Esophagus muscularis mucosa (tissue), 4 donors: ENCODE data around the gene MAD1L1. TPM values are rescaled to one million over a fixed set of nuclear protein-coding genes. Genes with fewer than 3 reads are reported as not detected.
"Not testable (repeated sequence)": the region's sequence is repeated elsewhere in the genome, so short reads cannot be mapped to it uniquely, and the experiment has no call there.

ENCODE experiments used
- DNase-seq: peaks from one replicate; pipeline ENCODE4 v3.0.0-alpha.2; 2017; ENCODE audit errors: extremely low spot score
- H3K27ac ChIP-seq, 4 donors: fragments of 200-600 bp; sonication (generic); replicated peaks in 1 of 4; 1 replicate in 3 of 4; 2 replicates in 1 of 4; pipeline ENCODE4 v1.5.1; 2016 to 2019; ENCODE audit warnings: mild to moderate bottlenecking in 1 of 4
- H3K27me3 ChIP-seq, 4 donors: fragments of 200-600 bp; sonication (generic); one replicate each; pipeline versions ENCODE4 v1.5.1 to v1.6.0; 2016 to 2019
- H3K36me3 ChIP-seq, 4 donors: fragments of 200-600 bp; sonication (generic); one replicate each; pipeline ENCODE4 v1.5.1; 2016 to 2019
- H3K4me1 ChIP-seq, 4 donors: fragments of 200-600 bp; sonication (generic); one replicate each; pipeline ENCODE4 v1.5.1; 2016 to 2019
- H3K4me3 ChIP-seq, 4 donors: fragments of 200-600 bp; sonication (generic); 1 replicate in 2 of 4; 2 replicates in 2 of 4; pipeline ENCODE4 v1.5.1; 2016 to 2019; ENCODE audit warnings: mild to moderate bottlenecking in 4 of 4, moderate library complexity in 1 of 4
- H3K9me3 ChIP-seq, 4 donors: fragments of 200-600 bp; sonication (generic); 1 replicate in 3 of 4; 2 replicates in 1 of 4; pipeline ENCODE4 v1.5.1; 2016 to 2019
- EP300 ChIP-seq: sonication (generic); formaldehyde crosslinking; IDR thresholded peaks from one replicate; pipeline ENCODE4 v1.6.1; 2017; ENCODE audit warnings: antibody characterized with exemption
- POLR2A ChIP-seq: fragments of 450-650 bp; IDR thresholded peaks from one replicate; pipeline ENCODE4 v1.6.1; 2017; ENCODE audit warnings: antibody characterized with exemption, moderate library complexity, mild to moderate bottlenecking, low read depth
- POLR2AphosphoS5 ChIP-seq, 2 donors: sonication (generic); formaldehyde crosslinking; IDR thresholded peaks; one replicate each; pipeline ENCODE4 v1.6.1; 2017; ENCODE audit warnings: antibody characterized with exemption in 2 of 2
- WGBS: methylation state at CpG from one replicate; pipeline ENCODE4 v1.1.5; 2018; 5-methylcytosine and 5-hydroxymethylcytosine counted together
- intact Hi-C: fragments of 100-400 bp; cut with DNase I; formaldehyde crosslinking; loops from one replicate; pipeline ENCODE4 v1.15.1; 2023
- total RNA-seq, 4 donors: library from RNA; depleted of rRNA; stranded (reverse); fragments of >200 nt; gene quantifications; one replicate each; pipeline versions ENCODE4 v1.1.0 to v1.2.1, GENCODE V29; 2016
- TF ChIP-seq, protein P1 (sequence below), 3 experiments: fragments of 200-600 bp in 2 of 3; fragments of 450-650 bp in 1 of 3; sonication (generic) in 2 of 3; IDR thresholded peaks; one replicate each; pipeline ENCODE4 v1.5.1; 2017 to 2019; ENCODE audit warnings: antibody characterized with exemption in 3 of 3, mild to moderate bottlenecking in 2 of 3, moderate library complexity in 1 of 3

Gene MAD1L1
- total RNA-seq, 4 donors from 2014 or later = 22.2 to 33.1 (median 29.5) TPM

DNA sequence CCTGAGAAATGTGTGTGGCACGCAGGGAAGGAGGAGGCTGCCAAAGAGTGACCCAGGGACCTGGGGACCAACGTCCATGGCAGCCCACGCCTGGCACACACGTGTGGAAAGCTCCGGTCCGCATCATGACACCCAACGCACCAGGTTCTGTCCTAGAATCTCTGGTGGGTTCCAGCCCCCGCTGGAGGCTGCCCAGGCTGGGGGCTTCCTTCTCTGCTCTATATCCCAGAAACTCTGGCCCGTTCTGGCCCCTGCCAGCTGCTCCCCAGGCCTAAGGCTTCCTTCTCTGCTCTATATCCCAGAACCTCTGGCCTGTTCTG, 300.8 kb downstream of the MAD1L1 start:
- Histone ChIP-seq H3K4me3 (no peak overlapping the region), H3K4me1 (no peaks in the 10 kb centered on the region), H3K36me3 (peaks cover 0 to 16% (median 13%) of the 10 kb centered on the region in 4 donors), H3K9me3 (no peaks in the 10 kb centered on the region), H3K27me3 (no peaks in the 10 kb centered on the region), H3K27ac (no peak overlapping the region)
- TF ChIP-seq, protein P1, sequence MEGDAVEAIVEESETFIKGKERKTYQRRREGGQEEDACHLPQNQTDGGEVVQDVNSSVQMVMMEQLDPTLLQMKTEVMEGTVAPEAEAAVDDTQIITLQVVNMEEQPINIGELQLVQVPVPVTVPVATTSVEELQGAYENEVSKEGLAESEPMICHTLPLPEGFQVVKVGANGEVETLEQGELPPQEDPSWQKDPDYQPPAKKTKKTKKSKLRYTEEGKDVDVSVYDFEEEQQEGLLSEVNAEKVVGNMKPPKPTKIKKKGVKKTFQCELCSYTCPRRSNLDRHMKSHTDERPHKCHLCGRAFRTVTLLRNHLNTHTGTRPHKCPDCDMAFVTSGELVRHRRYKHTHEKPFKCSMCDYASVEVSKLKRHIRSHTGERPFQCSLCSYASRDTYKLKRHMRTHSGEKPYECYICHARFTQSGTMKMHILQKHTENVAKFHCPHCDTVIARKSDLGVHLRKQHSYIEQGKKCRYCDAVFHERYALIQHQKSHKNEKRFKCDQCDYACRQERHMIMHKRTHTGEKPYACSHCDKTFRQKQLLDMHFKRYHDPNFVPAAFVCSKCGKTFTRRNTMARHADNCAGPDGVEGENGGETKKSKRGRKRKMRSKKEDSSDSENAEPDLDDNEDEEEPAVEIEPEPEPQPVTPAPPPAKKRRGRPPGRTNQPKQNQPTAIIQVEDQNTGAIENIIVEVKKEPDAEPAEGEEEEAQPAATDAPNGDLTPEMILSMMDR (IDR thresholded peaks at IDR 0.05) = no peak
- TF ChIP-seq EP300 (no peak), POLR2AphosphoS5 (IDR thresholded peaks at IDR 0.05) (no peak), POLR2A (no peak)
- intact Hi-C loops = no loop called here
- DNase-seq = no peak
- whole genome bisulfite sequencing = 91% methylated on average over 9 of the region's 9 CpGs

DNA sequence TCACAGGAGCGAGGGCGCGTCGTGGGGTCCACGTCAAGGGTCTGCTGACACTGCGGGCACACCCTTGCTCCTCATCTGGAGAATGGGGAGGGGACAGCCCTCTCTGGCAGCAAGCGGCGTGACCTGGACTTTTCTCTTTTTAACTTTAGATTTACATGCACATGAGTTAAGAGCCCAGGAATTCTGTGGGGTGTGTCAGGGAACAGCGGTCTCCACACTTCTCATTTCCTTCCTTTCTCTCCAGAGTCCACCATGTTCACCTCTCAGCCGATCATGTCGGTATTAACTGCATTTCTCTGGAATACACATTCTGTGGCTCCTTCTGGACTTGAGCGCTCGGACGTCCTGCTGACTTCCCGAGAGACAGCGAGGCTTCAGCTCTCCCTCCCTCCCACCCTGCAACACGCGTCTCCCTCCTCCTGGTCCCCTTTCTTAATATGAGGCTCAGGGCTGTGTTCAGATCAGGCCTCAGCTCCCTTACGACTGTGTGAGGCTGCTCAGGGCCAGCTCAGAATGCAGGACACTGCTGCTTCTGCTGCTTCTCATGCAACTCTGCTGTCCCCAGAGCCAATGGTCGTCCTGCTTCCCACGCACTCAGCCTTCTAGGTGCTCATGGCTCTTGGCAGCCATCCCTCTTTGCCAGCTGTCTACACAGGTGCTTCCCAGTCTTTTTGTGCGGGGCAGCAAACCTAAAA, 301.3 kb downstream of the MAD1L1 start:
- no peak for DNase-seq
- no peaks in the 10 kb centered on the region for H3K27me3 ChIP-seq
- H3K4me1 ChIP-seq = no peaks in the 10 kb centered on the region
- H3K27ac ChIP-seq = no peak overlapping the region
- 97% methylated on average over 22 of the region's 22 CpGs for WGBS
- TF ChIP-seq EP300 (no peak), POLR2A (no peak), POLR2AphosphoS5 (IDR thresholded peaks at IDR 0.05) (no peak)
- TF ChIP-seq, protein P1 (IDR thresholded peaks at IDR 0.05) = no peak
- intact Hi-C loops = no loop called here
- peaks cover 0 to 11% (median 10%) of the 10 kb centered on the region in 4 donors for H3K36me3 ChIP-seq
- H3K9me3 ChIP-seq = no peaks in the 10 kb centered on the region
- H3K4me3 ChIP-seq = no peak overlapping the region

DNA sequence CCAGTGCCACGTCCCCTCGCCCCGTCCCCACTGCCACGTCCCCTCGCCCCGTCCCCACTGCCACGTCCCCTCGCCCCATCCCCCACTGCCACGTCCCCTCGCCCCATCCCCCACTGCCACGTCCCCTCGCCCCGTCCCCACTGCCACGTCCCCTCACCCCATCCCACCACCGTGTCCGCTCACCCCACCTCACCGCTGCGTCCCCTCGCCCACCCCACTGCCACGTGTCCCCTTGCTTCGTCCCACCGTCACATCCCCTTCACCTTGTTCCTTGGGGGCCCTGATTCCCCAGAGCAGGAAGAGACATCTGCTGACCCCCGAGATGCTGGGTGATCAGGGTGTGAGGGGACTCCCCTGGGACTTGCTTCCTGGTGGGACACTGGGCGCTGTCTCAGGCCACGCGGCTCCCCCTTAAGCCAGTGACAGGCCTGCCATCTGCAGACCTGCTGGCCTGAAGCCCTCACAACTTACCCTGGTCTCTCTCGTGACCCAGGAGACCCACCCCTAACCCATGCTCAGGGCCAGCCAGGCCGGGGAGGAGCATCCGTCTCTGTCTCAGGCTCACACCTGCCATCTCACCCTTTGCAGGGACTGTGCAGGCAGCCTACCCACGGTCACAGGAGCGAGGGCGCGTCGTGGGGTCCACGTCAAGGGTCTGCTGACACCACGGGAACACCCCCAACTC, 302.2 kb downstream of the MAD1L1 start:
- Histone ChIP-seq H3K27me3 (no peaks in the 10 kb centered on the region), H3K4me3 (no peak overlapping the region), H3K9me3 (no peaks in the 10 kb centered on the region), H3K4me1 (no peaks in the 10 kb centered on the region), H3K27ac (no peak overlapping the region), H3K36me3 (peaks cover 0 to 4% (median 3%) of the 10 kb centered on the region in 4 donors)
- no peak for TF ChIP-seq POLR2A
- no peak for TF ChIP-seq POLR2AphosphoS5 (IDR thresholded peaks at IDR 0.05)
- TF ChIP-seq, protein P1 (IDR thresholded peaks at IDR 0.05) = no peak
- TF ChIP-seq EP300 = no peak
- intact Hi-C loops = no loop called here
- no peak for DNase-seq
- 93% methylated on average over 14 of the region's 36 CpGs for WGBS

DNA sequence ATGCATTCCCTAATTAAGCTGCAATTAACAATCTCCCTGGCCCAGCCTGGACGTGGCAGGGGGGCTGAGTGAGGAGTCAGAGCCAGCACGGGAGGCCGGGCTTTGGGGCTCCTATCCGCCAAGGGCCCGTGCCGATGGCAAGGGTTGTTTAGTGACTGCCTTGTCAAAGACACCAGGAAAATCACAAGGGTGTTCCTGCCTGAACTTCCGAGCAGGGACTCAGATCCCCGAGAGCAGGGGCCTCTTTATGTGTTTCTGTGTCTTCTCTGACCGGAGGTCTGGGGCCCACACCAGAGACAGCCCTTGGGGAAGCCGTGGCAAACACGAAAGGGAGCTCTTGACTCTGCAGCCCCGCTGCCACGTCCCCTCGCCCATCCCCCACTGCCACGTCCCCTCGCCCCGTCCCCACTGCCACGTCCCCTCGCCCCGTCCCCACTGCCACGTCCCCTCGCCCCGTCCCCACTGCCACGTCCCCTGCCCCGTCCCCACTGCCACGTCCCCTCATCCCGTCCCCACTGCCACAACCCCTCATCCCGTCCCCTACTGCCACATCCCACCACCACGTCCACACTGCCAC, 303.3 kb downstream of the MAD1L1 start:
- H3K36me3 ChIP-seq, H3K9me3 ChIP-seq, H3K27me3 ChIP-seq, intact Hi-C loops, H3K4me3 ChIP-seq, H3K4me1 ChIP-seq, H3K27ac ChIP-seq, DNase-seq: not testable (repeated sequence)
- 98% methylated on average over 12 of the region's 29 CpGs for WGBS

DNA sequence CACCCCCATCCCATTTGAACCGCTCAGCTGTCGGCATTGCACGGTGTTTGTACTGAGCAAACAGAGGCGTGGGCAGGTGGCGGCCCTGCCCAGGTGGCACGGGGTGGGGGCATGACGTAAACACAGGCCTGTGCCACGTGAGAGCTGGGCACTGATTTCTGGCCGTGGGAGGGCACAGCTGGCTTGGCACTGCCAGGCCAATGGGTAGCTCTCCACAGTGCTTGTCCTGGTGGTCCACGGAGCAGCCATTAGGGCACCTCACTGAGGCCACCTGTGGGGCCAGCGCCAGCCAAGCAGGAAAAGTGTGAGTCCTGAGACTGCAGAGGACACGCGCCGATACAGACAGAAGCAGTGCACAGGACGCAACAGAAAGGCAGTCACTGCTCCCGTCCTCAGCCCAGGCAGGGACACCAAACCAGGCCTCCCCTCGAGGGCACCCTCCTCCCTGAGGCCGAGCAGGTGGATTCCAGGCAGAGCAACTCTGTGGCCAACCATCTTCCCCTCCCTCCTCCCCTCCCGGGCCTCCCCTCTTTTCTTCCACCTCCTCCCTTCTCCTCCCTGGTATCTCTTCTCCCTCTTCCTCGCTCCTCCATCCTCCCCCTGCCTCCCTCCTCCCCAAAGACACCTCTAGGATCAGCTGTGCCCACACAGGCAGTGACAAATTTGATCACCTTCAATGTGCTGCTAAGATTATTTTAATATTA, 303.9 kb downstream of the MAD1L1 start:
- H3K4me1 ChIP-seq = no peaks in the 10 kb centered on the region
- WGBS = 90% methylated on average over 14 of the region's 20 CpGs
- no peak for TF ChIP-seq POLR2AphosphoS5 (IDR thresholded peaks at IDR 0.05)
- no peak for TF ChIP-seq EP300
- TF ChIP-seq POLR2A = no peak
- TF ChIP-seq, protein P1 (IDR thresholded peaks at IDR 0.05) = no peak
- peaks cover 0 to 2% (median 0%) of the 10 kb centered on the region in 4 donors for H3K36me3 ChIP-seq
- DNase-seq = no peak
- intact Hi-C loops = no loop called here
- no peak overlapping the region for H3K4me3 ChIP-seq
- H3K27me3 ChIP-seq = no peaks in the 10 kb centered on the region
- H3K27ac ChIP-seq = no peak overlapping the region
- H3K9me3 ChIP-seq = no peaks in the 10 kb centered on the region
